NT2/D1 (cell line): ENCODE results near the gene CDHR3.

ENCODE experiments used
- SUZ12 ChIP-seq: IDR thresholded peaks from 2 replicates; pipeline ENCODE4 v1.6.1; 2011; ENCODE audit not compliant: insufficient read length, insufficient read depth; ENCODE audit errors: extremely low read depth
- ZNF274 ChIP-seq: IDR thresholded peaks from 2 replicates; pipeline ENCODE4 v1.6.1; 2011; ENCODE audit warnings: mild to moderate bottlenecking, low read depth, low read length

GRCh38 chr7:106060394-106060920 lies 97.4 kb downstream of the CDHR3 start:
- TF ChIP-seq ZNF274 = no peak
- TF ChIP-seq SUZ12 = no peak
